HG02943 (cell line): Measurements from ENCODE around the gene FDPS.

Experiments
- ATAC-seq: cut with Tn5 transposase; IDR thresholded peaks from one replicate; pipeline ENCODE4 v1.9.1; 2021; ENCODE audit warnings: mild to moderate bottlenecking, low read depth, moderate library complexity; ENCODE audit not compliant: unreplicated experiment

Gene FDPS

DNA sequence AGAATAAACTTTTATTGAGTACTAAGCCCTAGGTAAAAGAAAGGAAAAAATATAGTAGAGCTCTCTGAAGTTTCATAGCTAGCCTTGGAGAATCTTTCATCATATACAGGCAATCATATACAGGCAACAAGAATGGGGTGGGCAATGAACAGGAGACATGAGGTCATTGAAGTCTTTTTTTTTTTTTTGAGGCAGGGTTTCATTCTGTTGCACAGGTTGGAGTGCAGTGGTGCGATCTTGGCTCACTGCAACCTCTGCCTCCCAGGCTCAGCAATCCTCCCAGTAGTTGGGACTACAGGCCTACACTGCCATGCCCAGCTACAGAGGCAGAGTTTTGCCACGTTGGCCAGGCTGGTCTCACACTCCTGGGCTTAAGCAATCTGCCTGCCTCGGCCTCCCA lies 34.2 kb downstream of the FDPS start:
- no peak for ATAC-seq

DNA sequence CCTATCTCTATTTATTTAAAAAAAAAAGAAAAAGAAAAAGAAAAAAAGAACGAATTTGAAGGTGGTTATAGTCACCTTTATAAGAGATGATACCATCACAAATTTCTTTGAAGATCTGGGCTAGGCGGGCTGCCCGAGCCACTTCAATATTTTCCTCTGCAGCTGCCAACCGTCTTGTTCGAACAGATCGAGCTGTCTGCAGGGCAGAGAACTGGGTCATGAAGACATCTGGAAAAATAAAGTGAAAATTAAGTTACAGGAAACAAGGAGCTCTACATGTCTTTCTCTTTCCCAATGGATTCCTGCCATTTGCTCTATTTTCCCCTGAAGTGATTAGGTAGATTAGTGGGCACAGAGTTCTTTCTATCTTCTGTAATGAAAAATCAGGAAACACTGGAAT lies 44.0 kb downstream of the FDPS start:
- no peak for ATAC-seq

DNA sequence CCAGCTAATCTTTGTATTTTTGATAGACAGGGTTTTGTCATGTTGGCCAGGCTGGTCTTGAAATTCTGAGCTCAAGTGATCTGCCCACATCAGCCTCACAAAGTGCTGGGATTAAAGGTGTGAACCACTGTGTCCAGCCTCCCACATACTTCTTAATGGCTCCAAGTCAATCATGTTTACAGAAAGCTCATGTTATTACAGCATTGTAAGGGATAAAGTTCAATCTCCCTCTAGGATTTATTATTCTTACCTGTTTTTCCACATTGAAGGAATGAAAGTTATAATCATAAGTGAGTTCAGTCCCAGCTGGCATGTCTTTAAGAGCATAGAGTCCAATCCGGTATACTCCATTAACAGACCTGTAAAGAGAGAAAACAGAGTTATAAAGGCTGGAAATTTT lies 51.4 kb downstream of the FDPS start:
- ATAC-seq = no peak
